GM12892 (cell line): ENCODE measurements around the gene NUP93.

Source experiments
- POLR2A ChIP-seq: IDR thresholded peaks from 2 replicates; pipeline ENCODE4 v1.6.1; 2011; ENCODE audit warnings: low read depth, low read length, control low read depth
- POLR2AphosphoS5 ChIP-seq: IDR thresholded peaks from 2 replicates; pipeline ENCODE4 v1.6.1; 2011; ENCODE audit warnings: low read depth, low read length, control low read depth
- TAF1 ChIP-seq: IDR thresholded peaks from 2 replicates; pipeline ENCODE4 v1.6.1; 2011; ENCODE audit warnings: low read depth, mild to moderate bottlenecking, control low read depth, low read length, borderline replicate concordance

DNA sequence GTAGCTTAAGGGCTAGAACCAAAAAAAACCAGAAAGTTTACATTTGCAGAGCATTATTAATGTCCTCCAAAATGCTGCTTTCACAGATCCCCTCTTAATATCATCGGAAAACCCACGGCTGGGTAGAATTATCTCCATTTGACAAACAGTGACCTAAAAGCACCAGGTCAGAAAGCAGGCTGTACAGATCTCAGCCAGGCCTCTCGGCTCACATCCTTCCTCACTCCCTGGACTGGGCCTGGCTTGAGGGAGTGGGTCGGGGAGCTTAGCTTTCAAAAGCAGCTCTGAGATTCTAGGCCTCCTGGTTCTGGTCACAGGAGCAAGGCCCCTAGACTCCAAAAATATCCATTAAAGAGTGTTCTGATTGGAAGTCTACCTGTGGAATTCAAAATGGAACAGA, 126.0 kb downstream of the NUP93 start:
- no peak for TF ChIP-seq POLR2A
- TF ChIP-seq TAF1, result no peak
- no peak for TF ChIP-seq POLR2AphosphoS5
